Muscle layer of colon (tissue), 2 donors: ENCODE measurements around the gene MAPK1IP1L.

ENCODE experiments used
- H3K27ac ChIP-seq: one replicate; pipeline ENCODE4 v1.7.0; 2013; ENCODE audit warnings: low read depth, mild to moderate bottlenecking, low read length, moderate library complexity
- H3K27me3 ChIP-seq, 2 donors: one replicate each; pipeline ENCODE4 v1.7.0; 2013; ENCODE audit warnings: low read length in 2 of 2, mild to moderate bottlenecking in 2 of 2; ENCODE audit not compliant: insufficient read depth in 2 of 2, control insufficient read depth in 1 of 2
- H3K36me3 ChIP-seq: one replicate; pipeline ENCODE4 v1.7.0; 2013; ENCODE audit warnings: mild to moderate bottlenecking, low read length; ENCODE audit not compliant: insufficient read depth
- H3K4me1 ChIP-seq: one replicate; pipeline ENCODE4 v1.7.0; 2013; ENCODE audit warnings: mild to moderate bottlenecking, low read length; ENCODE audit not compliant: insufficient read depth
- H3K4me3 ChIP-seq, 2 donors: one replicate each; pipeline ENCODE4 v1.7.0; 2013; ENCODE audit warnings: low read length in 2 of 2, low read depth in 1 of 2, mild to moderate bottlenecking in 1 of 2, moderate library complexity in 1 of 2
- H3K9ac ChIP-seq: one replicate; pipeline ENCODE4 v1.7.0; 2013; ENCODE audit warnings: low read length
- H3K9me3 ChIP-seq: one replicate; pipeline ENCODE4 v1.7.0; 2013; ENCODE audit warnings: mild to moderate bottlenecking, low read length
- donor health status: abdominal sarcoma.
- donor health status: Adenocarcinoma of cecum.

Gene MAPK1IP1L

GRCh38 chr14:55115861-55116245 lies 64.4 kb downstream of the MAPK1IP1L start:
- H3K9ac ChIP-seq = no peak overlapping the region
- no peak overlapping the region for H3K27ac ChIP-seq
- no peak overlapping the region for H3K4me3 ChIP-seq
- H3K9me3 ChIP-seq = no peaks in the 10 kb centered on the region
- H3K27me3 ChIP-seq = no peaks in the 10 kb centered on the region
- no peaks in the 10 kb centered on the region for H3K36me3 ChIP-seq
- H3K4me1 ChIP-seq = no peaks in the 10 kb centered on the region

GRCh38 chr14:55116246-55117030 lies 65.0 kb downstream of the MAPK1IP1L start:
- Histone ChIP-seq H3K27me3 (no peaks in the 10 kb centered on the region), H3K36me3 (no peaks in the 10 kb centered on the region), H3K9me3 (no peaks in the 10 kb centered on the region), H3K4me3 (no peak overlapping the region), H3K9ac (no peak overlapping the region), H3K4me1 (no peaks in the 10 kb centered on the region), H3K27ac (no peak overlapping the region)

- no peaks in the 10 kb centered on the region for H3K27me3 ChIP-seq
- H3K36me3 ChIP-seq = no peaks in the 10 kb centered on the region
- no peaks in the 10 kb centered on the region for H3K9me3 ChIP-seq
- H3K9ac ChIP-seq = no peak overlapping the region
- H3K4me1 ChIP-seq = peaks cover 9% of the 10 kb centered on the region
- no peak overlapping the region for H3K27ac ChIP-seq
- no peak overlapping the region for H3K4me3 ChIP-seq
Observed at GRCh38 chr14:55117803-55118441, 66.5 kb downstream of the MAPK1IP1L start.

- Histone ChIP-seq H3K27me3 (no peaks in the 10 kb centered on the region), H3K4me1 (peaks cover 9% of the 10 kb centered on the region), H3K27ac (no peak overlapping the region), H3K9ac (no peak overlapping the region), H3K36me3 (no peaks in the 10 kb centered on the region), H3K4me3 (no peak overlapping the region), H3K9me3 (no peaks in the 10 kb centered on the region)
Observed at GRCh38 chr14:55118761-55119160, 67.3 kb downstream of the MAPK1IP1L start.
